Loucy (cell line): ENCODE results near the gene NMBR.
"Not testable (repeated sequence)": the region's sequence is repeated elsewhere in the genome, so short reads cannot be mapped to it uniquely, and the experiment has no call there.

Experiments used
- EZH2phosphoT487 ChIP-seq: fragments of 200-600 bp; IDR thresholded peaks from 2 replicates; pipeline ENCODE4 v1.6.1; 2018; ENCODE audit warnings: antibody characterized with exemption, mild to moderate bottlenecking, moderate library complexity, borderline replicate concordance
- TF ChIP-seq, protein P1 (sequence below): fragments of 200-600 bp; sonication (generic); conservative IDR thresholded peaks from 2 replicates; pipeline ENCODE4 v1.5.1; 2014; ENCODE audit warnings: mild to moderate bottlenecking, antibody characterized with exemption, low read length

GRCh38 chr6:142110820-142111219 lies 36.1 kb downstream of the NMBR start:
- TF ChIP-seq, protein P1, sequence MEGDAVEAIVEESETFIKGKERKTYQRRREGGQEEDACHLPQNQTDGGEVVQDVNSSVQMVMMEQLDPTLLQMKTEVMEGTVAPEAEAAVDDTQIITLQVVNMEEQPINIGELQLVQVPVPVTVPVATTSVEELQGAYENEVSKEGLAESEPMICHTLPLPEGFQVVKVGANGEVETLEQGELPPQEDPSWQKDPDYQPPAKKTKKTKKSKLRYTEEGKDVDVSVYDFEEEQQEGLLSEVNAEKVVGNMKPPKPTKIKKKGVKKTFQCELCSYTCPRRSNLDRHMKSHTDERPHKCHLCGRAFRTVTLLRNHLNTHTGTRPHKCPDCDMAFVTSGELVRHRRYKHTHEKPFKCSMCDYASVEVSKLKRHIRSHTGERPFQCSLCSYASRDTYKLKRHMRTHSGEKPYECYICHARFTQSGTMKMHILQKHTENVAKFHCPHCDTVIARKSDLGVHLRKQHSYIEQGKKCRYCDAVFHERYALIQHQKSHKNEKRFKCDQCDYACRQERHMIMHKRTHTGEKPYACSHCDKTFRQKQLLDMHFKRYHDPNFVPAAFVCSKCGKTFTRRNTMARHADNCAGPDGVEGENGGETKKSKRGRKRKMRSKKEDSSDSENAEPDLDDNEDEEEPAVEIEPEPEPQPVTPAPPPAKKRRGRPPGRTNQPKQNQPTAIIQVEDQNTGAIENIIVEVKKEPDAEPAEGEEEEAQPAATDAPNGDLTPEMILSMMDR, result not testable (repeated sequence)
- not testable (repeated sequence) for TF ChIP-seq EZH2phosphoT487
